ENCODE data around the gene PARVA.

The PARVA gene

DNA sequence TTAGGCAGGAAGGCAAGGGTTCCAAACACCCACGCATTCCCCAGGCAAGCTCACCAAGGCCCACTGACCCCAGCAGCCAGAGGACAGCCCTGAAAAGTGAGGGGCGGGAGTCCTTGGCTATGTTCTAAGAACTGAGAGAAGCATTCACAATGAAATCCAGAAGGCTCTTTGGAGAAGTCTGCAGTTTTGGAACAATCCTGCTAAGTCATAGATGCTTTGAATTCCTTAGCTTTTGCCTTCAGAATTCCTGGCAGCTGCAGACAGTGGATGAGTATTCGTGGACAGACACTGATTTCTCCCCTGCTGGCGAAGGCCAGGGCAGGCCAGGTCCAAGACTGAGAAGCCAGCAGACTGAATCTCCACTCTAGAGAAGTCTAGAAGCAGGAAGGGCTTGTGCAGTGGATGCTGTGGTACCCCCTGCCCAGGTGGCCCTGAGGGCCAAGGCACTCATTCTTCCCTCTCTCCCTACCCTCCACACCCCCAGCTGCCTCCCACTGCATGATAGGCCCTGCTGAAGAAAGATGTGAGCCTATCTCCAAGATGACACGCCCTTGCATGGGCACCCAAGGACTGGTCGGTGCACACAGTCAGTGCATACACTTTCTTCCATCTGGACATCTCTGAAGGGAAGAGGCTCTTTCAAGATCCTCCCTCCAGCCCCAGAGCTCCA lies 163.7 kb downstream of the PARVA start:
- ATAC-seq = peak; percentile 85
- TF ChIP-seq OSR1 (CRISPR knock-in tag; IDR thresholded peaks at IDR 0.05) = no peak
- TF ChIP-seq, protein P1, sequence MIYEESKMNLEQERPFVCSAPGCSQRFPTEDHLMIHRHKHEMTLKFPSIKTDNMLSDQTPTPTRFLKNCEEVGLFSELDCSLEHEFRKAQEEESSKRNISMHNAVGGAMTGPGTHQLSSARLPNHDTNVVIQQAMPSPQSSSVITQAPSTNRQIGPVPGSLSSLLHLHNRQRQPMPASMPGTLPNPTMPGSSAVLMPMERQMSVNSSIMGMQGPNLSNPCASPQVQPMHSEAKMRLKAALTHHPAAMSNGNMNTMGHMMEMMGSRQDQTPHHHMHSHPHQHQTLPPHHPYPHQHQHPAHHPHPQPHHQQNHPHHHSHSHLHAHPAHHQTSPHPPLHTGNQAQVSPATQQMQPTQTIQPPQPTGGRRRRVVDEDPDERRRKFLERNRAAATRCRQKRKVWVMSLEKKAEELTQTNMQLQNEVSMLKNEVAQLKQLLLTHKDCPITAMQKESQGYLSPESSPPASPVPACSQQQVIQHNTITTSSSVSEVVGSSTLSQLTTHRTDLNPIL (CRISPR knock-in tag; IDR thresholded peaks at IDR 0.05; ENCODE audit: low read depth) = 0 out of 2 replicates have a peak, but pooled peaks have one; percentile 13
- TF ChIP-seq SNAI2 (CRISPR knock-in tag; IDR thresholded peaks at IDR 0.05) = 0 out of 2 replicates have a peak, but pooled peaks have one; percentile 10
- TF ChIP-seq ISL1 (CRISPR knock-in tag; IDR thresholded peaks at IDR 0.05) = peak; percentile 19; the same call in 1 of the 2 replicates

DNA sequence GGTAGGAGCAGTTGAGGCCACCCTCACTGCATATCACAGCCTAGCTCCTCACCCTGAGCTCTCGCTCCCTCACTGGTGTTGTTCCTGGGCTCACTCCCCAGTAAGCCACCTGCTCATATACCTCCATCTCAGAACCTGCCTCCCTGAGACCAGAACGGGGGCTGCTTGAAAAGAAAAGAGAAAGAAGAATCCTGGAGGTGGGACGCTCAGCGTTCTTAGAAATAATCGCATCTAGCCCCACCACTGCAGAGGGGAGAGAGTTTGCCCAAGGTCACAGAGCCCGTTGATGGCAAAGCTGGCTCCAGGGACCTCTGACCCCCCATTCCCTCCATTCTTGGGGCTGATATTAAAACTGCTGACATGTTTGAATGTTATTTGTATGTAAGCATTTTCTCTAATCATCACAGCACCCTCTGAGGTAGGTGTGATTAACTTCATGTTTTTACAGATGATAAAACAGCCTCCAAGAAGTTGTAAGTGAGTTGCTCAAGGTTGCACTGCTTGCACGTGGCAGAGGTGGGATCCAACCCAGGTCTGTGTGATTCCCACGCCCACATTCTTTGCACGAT lies 164.3 kb downstream of the PARVA start:
- ATAC-seq = no peak
- no peak for TF ChIP-seq CSDC2 (CRISPR knock-in tag; IDR thresholded peaks at IDR 0.05)

DNA sequence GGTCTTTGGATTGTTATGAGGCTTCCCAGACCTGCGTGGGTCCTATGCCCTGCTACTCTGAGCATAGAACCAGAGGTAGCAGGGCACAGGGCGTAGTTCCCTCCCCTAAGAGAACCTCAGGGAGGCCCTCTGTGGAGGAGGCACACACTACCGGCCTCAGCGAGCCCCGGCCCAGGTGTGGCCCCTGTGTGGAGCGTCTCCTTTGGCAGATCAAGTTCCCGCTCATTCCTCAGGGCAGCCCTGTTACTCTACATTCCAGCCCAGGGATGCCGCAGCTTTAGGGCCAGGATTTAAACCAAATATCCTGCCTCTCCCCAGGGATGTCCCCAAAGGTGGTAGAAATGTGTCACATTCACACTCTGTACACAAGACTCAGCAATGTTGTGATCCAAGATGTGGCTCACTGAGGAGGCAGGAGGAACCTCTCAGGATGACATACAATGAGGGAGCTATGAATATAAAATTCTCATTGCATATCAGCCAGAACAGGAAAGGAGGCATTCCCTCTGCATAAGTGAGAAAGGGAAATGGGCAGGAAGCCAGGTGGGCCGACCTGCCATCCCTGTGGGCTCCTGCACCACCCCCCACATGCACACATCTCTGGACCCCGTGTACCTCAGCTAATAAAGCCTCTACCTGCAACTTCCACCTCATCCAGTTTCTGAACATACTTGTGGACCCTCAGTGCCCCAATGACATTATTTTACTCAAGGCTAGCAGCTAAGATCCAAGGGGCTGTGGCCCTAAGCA lies 165.0 kb downstream of the PARVA start:
- ATAC-seq = no peak
- TF ChIP-seq BACH2 (CRISPR knock-in tag; IDR thresholded peaks at IDR 0.05; ENCODE audit: borderline replicate concordance) (no peak), ZNF70 (CRISPR knock-in tag; IDR thresholded peaks at IDR 0.05) (no peak), CSDC2 (CRISPR knock-in tag; IDR thresholded peaks at IDR 0.05) (no peak), SNAI2 (CRISPR knock-in tag; IDR thresholded peaks at IDR 0.05) (no peak), ZC3H10 (CRISPR knock-in tag; IDR thresholded peaks at IDR 0.05) (no peak), ISL1 (CRISPR knock-in tag; IDR thresholded peaks at IDR 0.05) (no peak), ZFP3 (CRISPR knock-in tag; IDR thresholded peaks at IDR 0.05) (no peak), GLIS3 (CRISPR knock-in tag; IDR thresholded peaks at IDR 0.05) (no peak), ARNTL (CRISPR knock-in tag; IDR thresholded peaks at IDR 0.05; ENCODE audit: borderline replicate concordance, low read depth) (no peak), TOX (CRISPR knock-in tag; IDR thresholded peaks at IDR 0.05; ENCODE audit: borderline replicate concordance) (no peak), ZNF565 (CRISPR knock-in tag; conservative IDR thresholded peaks at IDR 0.05; ENCODE audit: low read depth) (no peak), ZFP30 (CRISPR knock-in tag; IDR thresholded peaks at IDR 0.05) (no peak), ZNF8 (CRISPR knock-in tag; IDR thresholded peaks at IDR 0.05) (no peak), TCF4 (CRISPR knock-in tag; IDR thresholded peaks at IDR 0.05; ENCODE audit: borderline replicate concordance) (no peak), RARB (CRISPR knock-in tag; IDR thresholded peaks at IDR 0.05) (no peak)
- TF ChIP-seq, protein P2, sequence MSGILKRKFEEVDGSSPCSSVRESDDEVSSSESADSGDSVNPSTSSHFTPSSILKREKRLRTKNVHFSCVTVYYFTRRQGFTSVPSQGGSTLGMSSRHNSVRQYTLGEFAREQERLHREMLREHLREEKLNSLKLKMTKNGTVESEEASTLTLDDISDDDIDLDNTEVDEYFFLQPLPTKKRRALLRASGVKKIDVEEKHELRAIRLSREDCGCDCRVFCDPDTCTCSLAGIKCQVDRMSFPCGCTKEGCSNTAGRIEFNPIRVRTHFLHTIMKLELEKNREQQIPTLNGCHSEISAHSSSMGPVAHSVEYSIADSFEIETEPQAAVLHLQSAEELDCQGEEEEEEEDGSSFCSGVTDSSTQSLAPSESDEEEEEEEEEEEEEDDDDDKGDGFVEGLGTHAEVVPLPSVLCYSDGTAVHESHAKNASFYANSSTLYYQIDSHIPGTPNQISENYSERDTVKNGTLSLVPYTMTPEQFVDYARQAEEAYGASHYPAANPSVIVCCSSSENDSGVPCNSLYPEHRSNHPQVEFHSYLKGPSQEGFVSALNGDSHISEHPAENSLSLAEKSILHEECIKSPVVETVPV (CRISPR knock-in tag; IDR thresholded peaks at IDR 0.05) = no peak
- TF ChIP-seq, protein P3, sequence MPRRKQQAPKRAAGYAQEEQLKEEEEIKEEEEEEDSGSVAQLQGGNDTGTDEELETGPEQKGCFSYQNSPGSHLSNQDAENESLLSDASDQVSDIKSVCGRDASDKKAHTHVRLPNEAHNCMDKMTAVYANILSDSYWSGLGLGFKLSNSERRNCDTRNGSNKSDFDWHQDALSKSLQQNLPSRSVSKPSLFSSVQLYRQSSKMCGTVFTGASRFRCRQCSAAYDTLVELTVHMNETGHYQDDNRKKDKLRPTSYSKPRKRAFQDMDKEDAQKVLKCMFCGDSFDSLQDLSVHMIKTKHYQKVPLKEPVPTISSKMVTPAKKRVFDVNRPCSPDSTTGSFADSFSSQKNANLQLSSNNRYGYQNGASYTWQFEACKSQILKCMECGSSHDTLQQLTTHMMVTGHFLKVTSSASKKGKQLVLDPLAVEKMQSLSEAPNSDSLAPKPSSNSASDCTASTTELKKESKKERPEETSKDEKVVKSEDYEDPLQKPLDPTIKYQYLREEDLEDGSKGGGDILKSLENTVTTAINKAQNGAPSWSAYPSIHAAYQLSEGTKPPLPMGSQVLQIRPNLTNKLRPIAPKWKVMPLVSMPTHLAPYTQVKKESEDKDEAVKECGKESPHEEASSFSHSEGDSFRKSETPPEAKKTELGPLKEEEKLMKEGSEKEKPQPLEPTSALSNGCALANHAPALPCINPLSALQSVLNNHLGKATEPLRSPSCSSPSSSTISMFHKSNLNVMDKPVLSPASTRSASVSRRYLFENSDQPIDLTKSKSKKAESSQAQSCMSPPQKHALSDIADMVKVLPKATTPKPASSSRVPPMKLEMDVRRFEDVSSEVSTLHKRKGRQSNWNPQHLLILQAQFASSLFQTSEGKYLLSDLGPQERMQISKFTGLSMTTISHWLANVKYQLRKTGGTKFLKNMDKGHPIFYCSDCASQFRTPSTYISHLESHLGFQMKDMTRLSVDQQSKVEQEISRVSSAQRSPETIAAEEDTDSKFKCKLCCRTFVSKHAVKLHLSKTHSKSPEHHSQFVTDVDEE (CRISPR knock-in tag; IDR thresholded peaks at IDR 0.05) = no peak
- TF ChIP-seq, protein P4, sequence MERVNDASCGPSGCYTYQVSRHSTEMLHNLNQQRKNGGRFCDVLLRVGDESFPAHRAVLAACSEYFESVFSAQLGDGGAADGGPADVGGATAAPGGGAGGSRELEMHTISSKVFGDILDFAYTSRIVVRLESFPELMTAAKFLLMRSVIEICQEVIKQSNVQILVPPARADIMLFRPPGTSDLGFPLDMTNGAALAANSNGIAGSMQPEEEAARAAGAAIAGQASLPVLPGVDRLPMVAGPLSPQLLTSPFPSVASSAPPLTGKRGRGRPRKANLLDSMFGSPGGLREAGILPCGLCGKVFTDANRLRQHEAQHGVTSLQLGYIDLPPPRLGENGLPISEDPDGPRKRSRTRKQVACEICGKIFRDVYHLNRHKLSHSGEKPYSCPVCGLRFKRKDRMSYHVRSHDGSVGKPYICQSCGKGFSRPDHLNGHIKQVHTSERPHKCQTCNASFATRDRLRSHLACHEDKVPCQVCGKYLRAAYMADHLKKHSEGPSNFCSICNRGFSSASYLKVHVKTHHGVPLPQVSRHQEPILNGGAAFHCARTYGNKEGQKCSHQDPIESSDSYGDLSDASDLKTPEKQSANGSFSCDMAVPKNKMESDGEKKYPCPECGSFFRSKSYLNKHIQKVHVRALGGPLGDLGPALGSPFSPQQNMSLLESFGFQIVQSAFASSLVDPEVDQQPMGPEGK (CRISPR knock-in tag; IDR thresholded peaks at IDR 0.05; ENCODE audit: borderline replicate concordance) = no peak
- TF ChIP-seq, protein P1 (CRISPR knock-in tag; IDR thresholded peaks at IDR 0.05; ENCODE audit: low read depth) = no peak
- TF ChIP-seq, protein P5, sequence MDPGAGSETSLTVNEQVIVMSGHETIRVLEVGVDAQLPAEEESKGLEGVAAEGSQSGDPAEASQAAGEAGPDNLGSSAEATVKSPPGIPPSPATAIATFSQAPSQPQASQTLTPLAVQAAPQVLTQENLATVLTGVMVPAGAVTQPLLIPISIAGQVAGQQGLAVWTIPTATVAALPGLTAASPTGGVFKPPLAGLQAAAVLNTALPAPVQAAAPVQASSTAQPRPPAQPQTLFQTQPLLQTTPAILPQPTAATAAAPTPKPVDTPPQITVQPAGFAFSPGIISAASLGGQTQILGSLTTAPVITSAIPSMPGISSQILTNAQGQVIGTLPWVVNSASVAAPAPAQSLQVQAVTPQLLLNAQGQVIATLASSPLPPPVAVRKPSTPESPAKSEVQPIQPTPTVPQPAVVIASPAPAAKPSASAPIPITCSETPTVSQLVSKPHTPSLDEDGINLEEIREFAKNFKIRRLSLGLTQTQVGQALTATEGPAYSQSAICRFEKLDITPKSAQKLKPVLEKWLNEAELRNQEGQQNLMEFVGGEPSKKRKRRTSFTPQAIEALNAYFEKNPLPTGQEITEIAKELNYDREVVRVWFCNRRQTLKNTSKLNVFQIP (CRISPR knock-in tag; IDR thresholded peaks at IDR 0.05; ENCODE audit: borderline replicate concordance, low read depth) = no peak
